Measurements from ENCODE around the gene TUBB1. TPM values are rescaled to one million over a fixed set of nuclear protein-coding genes. Genes with fewer than 3 reads are reported as not detected.
A peak's percentile ranks its signal among the peaks of the same experiment; 100 is the strongest.

Gene TUBB1
- total and polyA plus RNA-seq, 12 donors: 0.07 to 1.3 (median 0.13) TPM; not detected in 5

DNA sequence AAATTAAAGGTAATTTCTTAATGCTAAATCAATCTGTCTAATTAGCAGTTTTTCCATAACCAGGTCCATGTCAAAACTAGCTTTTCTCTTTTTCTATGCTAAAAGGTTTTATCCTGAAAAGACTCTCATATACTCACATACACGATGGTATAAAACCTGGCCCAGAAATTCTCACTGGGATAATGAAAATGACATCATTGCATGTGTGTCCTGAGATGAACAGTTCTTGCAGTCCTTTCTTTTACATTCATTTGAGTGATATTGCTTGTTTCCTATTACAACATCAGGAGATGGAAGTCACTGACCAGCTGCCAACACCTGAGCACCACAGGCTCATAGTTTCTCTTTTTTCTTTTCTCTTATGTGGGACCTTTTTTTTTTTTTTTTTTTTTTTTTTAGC, 31.2 kb downstream of the TUBB1 start:
- intact Hi-C loops (cut with DNase I): no loop called here
- Histone ChIP-seq H3K4me3 (no peak overlapping the region), H3K9me3 (replicated peaks in 1 of 3) (no peaks in the 10 kb centered on the region), H3K36me3 (replicated peaks in 1 of 2) (no peaks in the 10 kb centered on the region), H3K27me3 (no peaks in the 10 kb centered on the region), H3K27ac (no peak overlapping the region), H3K4me1 (replicated peaks in 1 of 2) (no peaks in the 10 kb centered on the region)
- DNase-seq: no peak
- 74 to 85% (median 82%) methylated on average over 1 of the region's 1 CpG for WGBS, 4 donors
- TF ChIP-seq, protein P1, sequence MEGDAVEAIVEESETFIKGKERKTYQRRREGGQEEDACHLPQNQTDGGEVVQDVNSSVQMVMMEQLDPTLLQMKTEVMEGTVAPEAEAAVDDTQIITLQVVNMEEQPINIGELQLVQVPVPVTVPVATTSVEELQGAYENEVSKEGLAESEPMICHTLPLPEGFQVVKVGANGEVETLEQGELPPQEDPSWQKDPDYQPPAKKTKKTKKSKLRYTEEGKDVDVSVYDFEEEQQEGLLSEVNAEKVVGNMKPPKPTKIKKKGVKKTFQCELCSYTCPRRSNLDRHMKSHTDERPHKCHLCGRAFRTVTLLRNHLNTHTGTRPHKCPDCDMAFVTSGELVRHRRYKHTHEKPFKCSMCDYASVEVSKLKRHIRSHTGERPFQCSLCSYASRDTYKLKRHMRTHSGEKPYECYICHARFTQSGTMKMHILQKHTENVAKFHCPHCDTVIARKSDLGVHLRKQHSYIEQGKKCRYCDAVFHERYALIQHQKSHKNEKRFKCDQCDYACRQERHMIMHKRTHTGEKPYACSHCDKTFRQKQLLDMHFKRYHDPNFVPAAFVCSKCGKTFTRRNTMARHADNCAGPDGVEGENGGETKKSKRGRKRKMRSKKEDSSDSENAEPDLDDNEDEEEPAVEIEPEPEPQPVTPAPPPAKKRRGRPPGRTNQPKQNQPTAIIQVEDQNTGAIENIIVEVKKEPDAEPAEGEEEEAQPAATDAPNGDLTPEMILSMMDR (IDR thresholded peaks at IDR 0.05): no peak
- no peak for TF ChIP-seq POLR2A (IDR thresholded peaks at IDR 0.05)

DNA sequence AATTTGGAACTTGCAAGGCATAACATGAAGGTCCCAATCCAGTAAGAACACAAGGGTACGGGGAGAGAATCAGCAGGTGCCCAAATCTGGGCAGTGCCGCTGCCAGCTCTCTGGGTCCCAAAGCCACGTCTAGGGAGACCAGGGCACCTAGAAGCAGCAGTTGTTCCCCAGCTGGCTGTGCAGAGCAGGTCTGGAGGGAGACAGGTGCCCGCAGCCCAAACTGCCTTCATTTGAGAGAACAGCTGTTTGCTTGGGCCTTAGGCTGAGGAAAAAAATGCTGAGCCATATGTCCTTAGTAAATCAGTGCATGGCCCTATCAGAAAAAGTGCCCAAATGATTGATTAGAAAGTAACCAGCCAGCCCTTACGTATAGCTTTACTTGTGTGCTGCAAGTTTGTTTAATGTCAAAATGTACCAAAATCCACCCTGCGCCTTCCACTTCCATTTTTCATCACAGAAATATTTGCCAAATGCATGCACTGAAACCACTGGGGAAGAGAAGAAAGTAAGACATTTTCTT, 32.5 kb downstream of the TUBB1 start:
- no peaks in the 10 kb centered on the region for H3K4me1 ChIP-seq (replicated peaks in 1 of 2)
- TF ChIP-seq, protein P1 (IDR thresholded peaks at IDR 0.05): no peak
- TF ChIP-seq POLR2A (IDR thresholded peaks at IDR 0.05): no peak
- H3K27me3 ChIP-seq: no peaks in the 10 kb centered on the region
- no peak overlapping the region for H3K4me3 ChIP-seq
- H3K36me3 ChIP-seq (replicated peaks in 1 of 2): no peaks in the 10 kb centered on the region
- intact Hi-C loops (cut with DNase I): no loop called here
- DNase-seq: no peak
- H3K9me3 ChIP-seq (replicated peaks in 1 of 3): no peaks in the 10 kb centered on the region
- WGBS, 4 donors: 83 to 89% (median 84%) methylated on average over 5 to 6 of the region's 6 CpGs
- H3K27ac ChIP-seq: no peak overlapping the region

DNA sequence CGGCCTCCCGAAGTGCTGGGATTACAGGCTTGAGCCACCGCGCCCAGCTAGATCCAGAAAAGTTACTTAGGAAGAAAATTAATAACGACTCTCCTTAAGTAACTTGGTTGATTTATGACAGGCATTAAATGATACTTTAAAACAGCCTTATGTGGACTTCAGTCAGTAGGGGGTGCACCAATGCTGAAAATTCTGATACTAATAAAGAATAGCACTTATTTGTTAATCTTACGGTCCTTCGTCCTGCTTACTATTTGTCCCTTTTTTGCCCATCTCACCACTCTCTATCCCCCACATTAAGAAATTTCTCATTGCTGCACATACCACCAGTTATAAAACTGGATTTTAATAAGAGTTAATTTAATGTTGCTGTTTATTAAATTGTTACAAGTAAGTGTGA, 36.1 kb downstream of the TUBB1 start:
- no peak overlapping the region for H3K27ac ChIP-seq
- H3K4me1 ChIP-seq (replicated peaks in 1 of 2): no peaks in the 10 kb centered on the region
- no peak overlapping the region for H3K4me3 ChIP-seq
- H3K9me3 ChIP-seq (replicated peaks in 1 of 3): no peaks in the 10 kb centered on the region
- WGBS, 4 donors: 56 to 67% (median 65%) methylated on average over 7 of the region's 7 CpGs
- H3K36me3 ChIP-seq (replicated peaks in 1 of 2): no peaks in the 10 kb centered on the region
- TF ChIP-seq, protein P1 (IDR thresholded peaks at IDR 0.05): peak in 4 of 6 experiments; percentile 7 to 37 (median 30)
- TF ChIP-seq POLR2A (IDR thresholded peaks at IDR 0.05): no peak
- no peak for DNase-seq
- intact Hi-C loops (cut with DNase I): no loop called here
- H3K27me3 ChIP-seq: peaks cover 4% of the 10 kb centered on the region

DNA sequence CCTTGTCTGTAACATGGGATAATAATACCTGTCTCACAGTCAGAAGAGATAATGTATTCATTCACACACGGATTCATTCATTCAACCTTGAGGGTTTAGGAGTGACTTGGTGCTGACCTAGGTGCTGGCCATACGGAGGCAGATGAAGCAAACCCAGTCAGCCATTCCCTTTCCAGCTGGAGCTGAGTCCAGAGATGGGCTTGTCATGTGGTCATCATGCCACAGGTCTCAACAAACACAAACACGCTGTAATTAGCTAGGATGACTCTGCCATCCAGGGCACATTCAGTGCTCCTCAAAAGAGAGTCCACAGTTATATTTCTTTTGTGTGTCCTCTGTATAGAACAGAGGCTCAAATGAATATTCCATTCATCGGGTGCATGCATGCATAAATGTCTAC, 42.9 kb downstream of the TUBB1 start:
- no peak for TF ChIP-seq POLR2A (IDR thresholded peaks at IDR 0.05)
- TF ChIP-seq, protein P1 (IDR thresholded peaks at IDR 0.05): no peak
- Histone ChIP-seq H3K9me3 (replicated peaks in 1 of 3) (no peaks in the 10 kb centered on the region), H3K4me1 (replicated peaks in 1 of 2) (no peaks in the 10 kb centered on the region), H3K36me3 (replicated peaks in 1 of 2) (no peaks in the 10 kb centered on the region), H3K4me3 (no peak overlapping the region), H3K27ac (no peak overlapping the region), H3K27me3 (peaks cover 1% of the 10 kb centered on the region)
- DNase-seq: no peak
- WGBS, 4 donors: 68 to 80% (median 70%) methylated on average over 4 of the region's 4 CpGs
- intact Hi-C loops (cut with DNase I): no loop called here
